Mesodermal cell (in vitro differentiated cells): ENCODE data around the gene PIK3CD.
A peak's percentile ranks its signal among the peaks of the same experiment; 100 is the strongest.

ENCODE experiments used
- H3K27ac ChIP-seq: 2 replicates; pipeline ENCODE4 v1.7.0; 2013; ENCODE audit warnings: mild to moderate bottlenecking, low read depth, low read length, moderate library complexity; ENCODE audit not compliant: severe bottlenecking
- H3K36me3 ChIP-seq: 2 replicates; pipeline ENCODE4 v1.7.1; 2013; ENCODE audit warnings: mild to moderate bottlenecking, low read length, moderate library complexity; ENCODE audit not compliant: control insufficient read depth, insufficient read depth
- H3K4me1 ChIP-seq: one replicate; pipeline ENCODE4 v1.7.1; 2013; ENCODE audit warnings: mild to moderate bottlenecking, low read length; ENCODE audit not compliant: insufficient read depth, control insufficient read depth, poor library complexity, severe bottlenecking
- H3K4me3 ChIP-seq: 2 replicates; pipeline ENCODE4 v1.7.0; 2013; ENCODE audit warnings: low read length, control low read depth, mild to moderate bottlenecking; ENCODE audit not compliant: insufficient read depth, poor library complexity, severe bottlenecking; ENCODE audit errors: extremely low read depth
- H3K9me3 ChIP-seq: 2 replicates; pipeline ENCODE4 v1.7.1; 2013; ENCODE audit warnings: mild to moderate bottlenecking, low read length, moderate library complexity; ENCODE audit not compliant: control insufficient read depth
- WGBS, 2 experiments: methylation state at CpG; one replicate each; pipeline ENCODE4 v1.1.5; 2013; ENCODE audit warnings: missing lambda C conversion rate in 2 of 2; ENCODE audit not compliant: insufficient coverage in 2 of 2; 5-methylcytosine and 5-hydroxymethylcytosine counted together

The PIK3CD gene

DNA sequence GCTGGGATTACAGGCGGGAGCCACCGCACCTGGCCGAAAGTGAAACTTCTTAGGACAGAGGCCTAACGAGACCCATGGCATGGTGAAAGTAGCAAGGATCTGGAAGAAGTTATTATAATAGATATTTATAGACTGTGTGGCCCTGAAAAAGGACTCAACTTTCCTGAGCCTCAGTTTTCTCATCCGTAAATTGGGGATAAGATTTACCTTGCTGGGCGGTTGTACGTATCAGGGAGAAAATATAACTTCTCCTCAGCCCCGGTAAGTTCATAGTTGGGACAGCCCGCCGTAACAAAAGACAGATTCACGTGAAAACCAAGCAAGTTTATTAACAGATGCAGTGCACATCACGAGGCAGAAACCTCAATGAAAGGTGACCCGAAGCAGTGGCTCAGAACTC is 5.5 kb upstream of the PIK3CD start:
- no peaks in the 10 kb centered on the region for H3K4me1 ChIP-seq
- no peaks in the 10 kb centered on the region for H3K9me3 ChIP-seq
- no peaks in the 10 kb centered on the region for H3K36me3 ChIP-seq
- WGBS, 2 experiments = 91 to 97% methylated on average over 12 to 13 of the region's 13 CpGs
- no peak overlapping the region for H3K4me3 ChIP-seq
- H3K27ac ChIP-seq = no peak overlapping the region

DNA sequence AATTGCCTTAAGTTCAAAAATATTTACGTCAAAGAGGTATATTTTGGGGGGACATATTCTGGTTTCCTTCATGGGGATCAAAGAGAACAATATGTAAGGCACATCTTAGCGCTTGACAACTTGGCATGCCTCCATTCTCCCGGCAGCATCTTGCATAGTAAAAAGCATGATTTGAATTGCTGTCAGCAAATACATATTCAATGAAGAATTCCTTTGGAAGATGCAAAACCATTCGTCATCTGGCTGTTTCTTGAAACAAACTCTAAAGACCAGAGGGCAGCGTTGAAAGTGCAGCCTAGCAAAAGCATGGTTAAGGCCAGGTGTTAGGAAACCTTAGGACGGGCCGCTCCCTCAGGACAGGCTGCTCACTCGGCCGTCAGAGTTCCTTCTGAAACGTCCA is 3.4 kb upstream of the PIK3CD start:
- Histone ChIP-seq H3K9me3 (no peaks in the 10 kb centered on the region), H3K27ac (no peak overlapping the region), H3K4me1 (no peaks in the 10 kb centered on the region), H3K36me3 (no peaks in the 10 kb centered on the region), H3K4me3 (no peak overlapping the region)
- 87 to 92% methylated on average over 9 of the region's 10 CpGs for WGBS, 2 experiments

DNA sequence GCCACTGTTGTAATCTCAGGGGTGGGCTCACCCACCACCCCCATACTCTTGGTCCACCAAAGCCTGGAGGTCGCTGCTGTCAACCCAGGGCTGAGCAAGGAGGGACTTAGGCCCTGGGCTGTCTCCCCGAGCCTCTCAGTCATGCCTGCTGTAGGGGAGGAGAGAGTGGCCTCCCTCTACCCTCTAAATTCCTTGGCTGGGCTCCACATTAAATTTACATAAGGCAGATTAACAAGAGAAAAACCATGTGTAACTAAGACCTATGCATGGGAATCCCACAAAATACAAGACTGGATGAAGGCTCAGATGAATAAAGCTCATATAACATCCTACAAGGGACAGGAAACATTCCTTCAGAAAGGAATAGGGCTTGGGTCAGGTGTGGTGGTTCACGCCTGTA is 1.8 kb upstream of the PIK3CD start:
- no peaks in the 10 kb centered on the region for H3K36me3 ChIP-seq
- 80 to 82% methylated on average over 1 of the region's 3 CpGs for WGBS, 2 experiments
- H3K4me3 ChIP-seq = no peak overlapping the region
- H3K4me1 ChIP-seq = no peaks in the 10 kb centered on the region
- H3K27ac ChIP-seq = no peak overlapping the region
- H3K9me3 ChIP-seq = no peaks in the 10 kb centered on the region

DNA sequence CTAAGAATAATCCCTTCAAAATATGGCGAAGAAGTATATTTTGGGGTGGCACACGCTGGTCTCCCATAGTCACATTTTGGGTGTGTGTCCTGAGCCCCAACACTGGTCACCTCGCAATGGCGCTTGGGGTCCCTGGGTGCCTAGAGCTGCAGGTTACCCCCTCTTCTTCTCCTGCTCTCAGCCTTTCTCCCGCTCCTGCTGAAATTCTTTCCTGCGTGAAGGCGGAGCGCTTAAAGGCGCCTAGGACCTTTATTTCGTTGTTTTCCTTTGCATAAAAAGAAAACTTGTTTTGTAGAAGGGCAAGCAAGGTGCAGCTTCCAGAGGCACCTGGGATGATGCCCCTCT is 339 bp upstream of the PIK3CD start:
- H3K36me3 ChIP-seq = no peaks in the 10 kb centered on the region
- H3K4me3 ChIP-seq = peak overlapping the region; percentile 41
- 41 to 90% methylated on average over 4 to 9 of the region's 10 CpGs for WGBS, 2 experiments
- H3K4me1 ChIP-seq = no peaks in the 10 kb centered on the region
- H3K9me3 ChIP-seq = no peaks in the 10 kb centered on the region
- H3K27ac ChIP-seq = no peak overlapping the region

- Histone ChIP-seq H3K4me3 (peak overlapping the region; percentile 41), H3K4me1 (no peaks in the 10 kb centered on the region), H3K36me3 (no peaks in the 10 kb centered on the region), H3K9me3 (no peaks in the 10 kb centered on the region), H3K27ac (no peak overlapping the region)
- 20 to 35% methylated on average over 26 to 33 of the region's 55 CpGs for WGBS, 2 experiments
These were observed 1.1 kb downstream of the PIK3CD start for GRCh38 chr1:9652379-9653209.

GRCh38 chr1:9653210-9653490 is 1.6 kb downstream of the PIK3CD start:
- no peaks in the 10 kb centered on the region for H3K36me3 ChIP-seq
- no peak overlapping the region for H3K4me3 ChIP-seq
- no peaks in the 10 kb centered on the region for H3K4me1 ChIP-seq
- no peak overlapping the region for H3K27ac ChIP-seq
- no peaks in the 10 kb centered on the region for H3K9me3 ChIP-seq
- WGBS, 2 experiments = 70 to 79% methylated on average over 5 to 9 of the region's 11 CpGs

DNA sequence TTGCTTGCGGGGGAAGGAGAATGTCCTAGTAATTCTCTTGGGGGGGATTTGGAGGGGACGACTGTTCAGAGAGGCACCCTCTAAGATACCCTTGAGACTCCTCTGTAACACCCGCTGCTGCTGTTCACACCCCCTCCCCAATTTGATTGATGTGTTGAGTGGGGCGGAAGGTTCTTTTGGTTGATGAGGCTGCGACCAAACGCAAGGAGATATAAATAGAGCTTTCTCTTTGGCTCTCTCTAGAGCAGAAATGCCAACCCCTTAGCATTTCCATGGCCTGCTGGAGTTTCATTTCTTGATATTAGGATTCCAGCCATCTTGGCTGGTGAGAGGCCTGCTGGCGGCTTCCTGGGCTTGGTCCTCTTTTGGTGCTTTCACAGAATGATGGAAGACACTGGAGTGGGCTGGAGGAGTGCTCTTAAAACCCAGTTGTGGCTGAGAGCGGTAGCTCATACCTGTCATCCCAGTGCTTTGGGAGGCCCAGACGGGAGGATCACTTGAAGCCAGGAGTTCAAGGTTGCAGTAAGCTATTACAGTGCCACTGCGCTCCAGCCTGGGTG is 2.0 kb downstream of the PIK3CD start:
- H3K4me3 ChIP-seq = no peak overlapping the region
- 84 to 94% methylated on average over 4 of the region's 10 CpGs for WGBS, 2 experiments
- H3K27ac ChIP-seq = no peak overlapping the region
- no peaks in the 10 kb centered on the region for H3K36me3 ChIP-seq
- no peaks in the 10 kb centered on the region for H3K4me1 ChIP-seq
- H3K9me3 ChIP-seq = no peaks in the 10 kb centered on the region

DNA sequence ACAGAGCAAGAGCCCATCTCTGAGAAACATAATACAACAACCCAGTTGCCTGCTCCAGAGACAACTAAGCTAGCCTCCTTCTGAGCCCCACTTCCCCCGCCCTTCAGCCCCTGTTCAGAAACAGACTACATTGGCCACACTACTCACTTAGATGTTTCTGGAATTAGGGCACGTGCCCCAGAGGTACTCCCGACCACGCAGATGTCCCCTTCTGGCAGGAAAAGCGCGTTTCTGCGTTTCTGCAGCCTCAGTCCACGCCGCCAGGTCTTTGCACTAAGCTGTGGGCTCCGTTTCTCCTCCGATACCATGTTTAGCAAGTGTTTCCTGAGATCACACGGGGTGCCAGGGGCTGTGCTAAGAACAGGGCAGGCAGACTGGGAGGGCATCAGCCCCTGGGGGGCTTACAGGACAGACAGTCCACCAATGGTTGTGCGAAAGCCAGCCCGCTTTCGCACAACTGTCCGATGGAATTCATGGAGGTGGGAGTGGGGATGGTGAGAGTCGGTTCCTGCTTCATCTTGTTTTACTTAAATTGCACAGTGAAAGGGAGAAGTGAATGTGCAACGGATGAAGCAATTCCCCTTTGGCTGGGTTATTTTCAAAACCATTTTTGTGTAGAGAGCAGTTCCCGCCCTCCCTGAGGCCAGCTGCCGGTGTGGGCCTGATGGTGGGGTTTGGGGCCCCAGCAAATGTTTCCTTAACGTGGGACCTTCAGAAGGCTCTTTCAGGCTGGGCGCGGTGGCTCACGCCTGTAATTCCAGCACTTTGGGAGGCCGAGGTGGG is 2.7 kb downstream of the PIK3CD start:
- 90 to 94% methylated on average over 21 to 25 of the region's 25 CpGs for WGBS, 2 experiments
- no peaks in the 10 kb centered on the region for H3K36me3 ChIP-seq
- no peaks in the 10 kb centered on the region for H3K4me1 ChIP-seq

GRCh38 chr1:9654834-9655723 is 3.5 kb downstream of the PIK3CD start:
- H3K27ac ChIP-seq = no peak overlapping the region
- no peaks in the 10 kb centered on the region for H3K4me1 ChIP-seq
- H3K9me3 ChIP-seq = no peaks in the 10 kb centered on the region
- no peak overlapping the region for H3K4me3 ChIP-seq
- 84 to 92% methylated on average over 8 of the region's 16 CpGs for WGBS, 2 experiments
- H3K36me3 ChIP-seq = no peaks in the 10 kb centered on the region

More for the DNA sequence above, 2.7 kb downstream of the PIK3CD start:
- H3K4me3 ChIP-seq = no peak overlapping the region
- H3K27ac ChIP-seq = no peak overlapping the region
- H3K9me3 ChIP-seq = no peaks in the 10 kb centered on the region

GRCh38 chr1:9655836-9656235 is 4.3 kb downstream of the PIK3CD start:
- Histone ChIP-seq H3K4me3 (no peak overlapping the region), H3K27ac (no peak overlapping the region), H3K9me3 (no peaks in the 10 kb centered on the region), H3K4me1 (no peaks in the 10 kb centered on the region), H3K36me3 (no peaks in the 10 kb centered on the region)
- 91 to 95% methylated on average over 10 to 11 of the region's 11 CpGs for WGBS, 2 experiments
